K562 (cell line): Measurements from ENCODE around the gene CABP7. TPM values are rescaled to one million over a fixed set of nuclear protein-coding genes. Genes with fewer than 3 reads are reported as not detected.

Experiments used
- ATAC-seq: fragments of 200-7000 bp; cut with Tn5 transposase; 3 replicates; pipeline ENCODE4 v1.9.1; 2020; ENCODE audit warnings: moderate library complexity
- BruUV-seq: library from RNA; stranded (reverse); fragments of 400-500 nt; replicated peaks from 2 replicates; lab custom pipeline; 2021; lab: Mats Ljungman, UMichigan
- CTCF ChIA-PET: fragments of 300-600 bp; formaldehyde crosslinking; extraction: SDS; loops from one replicate; lab custom pipeline; 2021; ENCODE audit warnings: low intra/inter-chr PET ratio; lab: Yijun Ruan, JAX
- POLR2A ChIA-PET: fragments of 300-600, 350-650 bp; sonication (Branson Sonifier 250); formaldehyde crosslinking; extraction: SDS; loops from one replicate; lab custom pipeline; 2021; ENCODE audit warnings: antibody characterized with exemption, inconsistent platforms; lab: Yijun Ruan, JAX
- DNase-seq, 4 experiments: peaks; one replicate each; pipeline versions ENCODE4 v3.0.0 to v3.0.0-alpha.2; 2011 to 2018; ENCODE audit warnings: low spot score in 3 of 4, mixed read lengths in 3 of 4; ENCODE audit errors: extremely low read depth in 1 of 4
- FAIRE-seq: peaks from 2 replicates; lab custom pipeline; 2011; peaks lifted over from hg19 to GRCh38; lab: Jason Lieb, UNC
- H2AFZ ChIP-seq: 2 replicates; pipeline ENCODE4 v1.6.0; 2011; ENCODE audit warnings: low read depth, low read length, control low read depth, inconsistent platforms
- H3K27ac ChIP-seq: fragments of 200-600 bp; 3 replicates; pipeline ENCODE4 v1.8.0; 2011; ENCODE audit warnings: low read depth, mild to moderate bottlenecking, control low read depth, inconsistent platforms, low read length, moderate library complexity, mixed read lengths; ENCODE audit errors: extremely low read depth
- H3K27me3 ChIP-seq, 2 experiments: fragments of 300-600 bp in 1 of 2; 2 replicates in 1 of 2; 3 replicates in 1 of 2; pipeline versions ENCODE4 v1.6.0 to v1.8.0; 2011; ENCODE audit warnings: inconsistent platforms in 2 of 2, low read length in 2 of 2, mild to moderate bottlenecking in 1 of 2, mixed read lengths in 1 of 2, moderate library complexity in 1 of 2; ENCODE audit not compliant: control insufficient read depth in 2 of 2, insufficient read depth in 2 of 2
- H3K36me3 ChIP-seq: fragments of 300-600 bp; 3 replicates; pipeline ENCODE4 v1.8.0; 2011; ENCODE audit warnings: mild to moderate bottlenecking, low read length, inconsistent platforms; ENCODE audit not compliant: control insufficient read depth, insufficient read depth
- H3K4me1 ChIP-seq, 2 experiments: fragments of 200-600 bp in 1 of 2; replicated peaks in 1 of 2; 2 replicates in 1 of 2; 3 replicates in 1 of 2; pipeline versions ENCODE4 v1.5.1 to v1.8.0; 2011; ENCODE audit warnings: inconsistent platforms in 2 of 2, low read length in 2 of 2, mild to moderate bottlenecking in 1 of 2, mixed read lengths in 1 of 2, moderate library complexity in 1 of 2; ENCODE audit not compliant: control insufficient read depth in 2 of 2, insufficient read depth in 2 of 2
- H3K4me2 ChIP-seq: 2 replicates; pipeline ENCODE4 v1.6.1; 2011; ENCODE audit warnings: low read length, control low read depth, inconsistent platforms, mixed read lengths; ENCODE audit not compliant: insufficient read depth
- H3K4me3 ChIP-seq: fragments of 200-600 bp; sonication (generic), shearing (Covaris generic); 2 replicates; pipeline ENCODE4 v1.5.1; 2016; ENCODE audit warnings: control low read depth, inconsistent platforms
- H3K79me2 ChIP-seq: fragments of 200-600 bp; 3 replicates; pipeline ENCODE4 v1.8.0; 2011; ENCODE audit warnings: low read length, inconsistent platforms; ENCODE audit not compliant: control insufficient read depth, insufficient read depth
- H3K9ac ChIP-seq, 2 experiments: 2 replicates each; pipeline versions ENCODE4 v1.6.0 to v1.6.1; 2011; ENCODE audit warnings: low read depth in 2 of 2, low read length in 2 of 2, control low read depth in 1 of 2, inconsistent platforms in 1 of 2, mild to moderate bottlenecking in 1 of 2, mixed read lengths in 1 of 2; ENCODE audit not compliant: insufficient read depth in 1 of 2
- H3K9me1 ChIP-seq: one replicate; pipeline ENCODE4 v1.6.0; 2011; ENCODE audit warnings: inconsistent platforms, mild to moderate bottlenecking, low read length, moderate library complexity; ENCODE audit not compliant: control insufficient read depth, insufficient read depth
- H3K9me3 ChIP-seq: replicated peaks from 2 replicates; pipeline ENCODE4 v1.5.1; 2011; ENCODE audit warnings: low read depth, low read length, inconsistent platforms; ENCODE audit not compliant: control insufficient read depth, insufficient read depth
- H4K20me1 ChIP-seq: replicated peaks from 2 replicates; pipeline ENCODE4 v1.6.1; 2011; ENCODE audit warnings: low read length, inconsistent platforms, mixed read lengths; ENCODE audit not compliant: control insufficient read depth, insufficient read depth
- BCOR ChIP-seq: fragments of 450-650 bp; IDR thresholded peaks from 2 replicates; pipeline ENCODE4 v1.6.1; 2016
- ESRRA ChIP-seq: fragments of 450-650 bp; IDR thresholded peaks from 2 replicates; pipeline ENCODE4 v1.6.1; 2014; ENCODE audit warnings: low read depth, mild to moderate bottlenecking, moderate library complexity, borderline replicate concordance
- KDM1A ChIP-seq, 2 experiments: fragments of 450-650 bp; IDR thresholded peaks; 2 replicates each; pipeline ENCODE4 v1.6.1; 2016; ENCODE audit warnings: mild to moderate bottlenecking in 2 of 2
- RBM25 ChIP-seq: fragments of 200-400 bp; formaldehyde crosslinking; IDR thresholded peaks from 2 replicates; pipeline ENCODE4 v1.6.1; 2018; ENCODE audit warnings: low read length, low read depth, moderate library complexity; ENCODE audit not compliant: severe bottlenecking
- SIN3B ChIP-seq: fragments of 450-650 bp; IDR thresholded peaks from 2 replicates; pipeline ENCODE4 v1.6.1; 2017; ENCODE audit warnings: low read depth, mild to moderate bottlenecking, moderate library complexity
- SMARCA5 ChIP-seq: fragments of 450-650 bp; IDR thresholded peaks from 2 replicates; pipeline ENCODE4 v1.6.1; 2016
- WGBS: fragments of 100-300 bp; shearing (Covaris generic); methylation state at CpG from one replicate; pipeline ENCODE4 v1.1.6; 2016; ENCODE audit warnings: low coverage, mixed read lengths; ENCODE audit not compliant: insufficient coverage; ENCODE audit errors: missing lambda C conversion rate; 5-methylcytosine and 5-hydroxymethylcytosine counted together
- in situ Hi-C: fragments of 300-500 bp; cut with MboI; formaldehyde crosslinking; loops from 4 replicates; pipeline ENCODE4 v1.15.0; 2018; ENCODE audit warnings: inconsistent platforms, mixed read lengths
- intact Hi-C: fragments of 100-400 bp; cut with micrococcal nuclease; formaldehyde crosslinking; loops from 2 replicates; pipeline ENCODE4 v1.14.2; 2022
- polyA plus RNA-seq, 8 experiments: library from polyadenylated mRNA; depleted of rRNA in 4 of 8; stranded (reverse) in 5 of 8; unstranded in 3 of 8; fragments of >200 nt; fragmentation: Nextera tagmentation in 2 of 8; fragmentation: Illumina TruSeq in 1 of 8; extraction: Ambion mirVana in 2 of 8; extraction: Trizol in 1 of 8; gene quantifications; 2 replicates each; pipeline versions ENCODE4 v1.2.1 to v1.2.3, GENCODE V29; 2011 to 2014; ENCODE audit warnings: inconsistent platforms in 1 of 8, missing spikeins in 1 of 8
- total RNA-seq, 7 experiments: library from RNA; depleted of rRNA in 6 of 7; stranded (reverse); fragments of >200 nt in 6 of 7; fragmentation: Illumina TruSeq in 2 of 7; extraction: Trizol in 2 of 7; gene quantifications; 2 replicates each; pipeline versions ENCODE4 v1.2.1 to v1.2.3, GENCODE V29; 2011 to 2021; ENCODE audit warnings: low replicate concordance in 1 of 7

Gene CABP7
- total and polyA plus RNA-seq, 9 of the 15 experiments (the other 6 are each of a cell fraction or from before 2014, with no cell fraction given): not detected

DNA sequence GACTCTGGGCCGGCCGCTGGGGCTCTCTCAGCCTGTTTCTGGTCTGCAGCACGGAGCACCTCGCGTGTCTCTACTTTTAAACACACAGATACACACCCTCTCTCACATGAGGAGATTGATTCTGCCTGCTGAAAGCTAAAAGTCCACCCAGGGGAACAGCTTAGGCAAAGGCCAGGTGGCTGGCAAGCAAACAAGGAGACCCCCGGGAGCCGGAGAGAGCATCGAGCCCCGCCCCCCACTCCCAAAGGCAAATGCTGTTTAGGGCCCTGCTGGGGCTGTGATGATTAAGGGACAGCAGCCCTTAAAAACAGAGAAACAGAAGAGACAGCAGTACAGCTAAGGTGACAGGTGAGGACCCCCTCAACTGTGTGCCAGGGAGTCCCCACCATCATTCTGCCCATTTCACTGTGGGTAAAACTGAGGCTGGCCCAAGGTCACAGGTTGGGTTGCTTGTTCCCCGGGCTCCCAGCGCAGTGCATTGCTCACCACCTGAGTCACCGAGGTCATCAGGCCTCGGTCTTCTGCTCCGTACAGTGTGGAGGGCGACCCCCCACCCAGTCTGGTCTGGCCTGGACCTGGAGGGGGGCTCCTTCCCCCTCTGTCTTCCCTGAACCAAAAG lies 6.8 kb downstream of the CABP7 start:
- Histone ChIP-seq H3K79me2 (no peaks in the 10 kb centered on the region), H3K9me3 (no peaks in the 10 kb centered on the region), H3K4me3 (no peak overlapping the region), H3K4me1 (peaks cover 14 to 39% of the 10 kb centered on the region in 2 experiments; a peak in 4 of 5 replicates), H3K27me3 (no peaks in the 10 kb centered on the region; a peak in 1 of 5 replicates), H3K36me3 (no peaks in the 10 kb centered on the region), H3K4me2 (peak overlapping the region; percentile 37; the same call in 1 of the 2 replicates), H2AFZ (peak overlapping the region; percentile 70), H4K20me1 (no peaks in the 10 kb centered on the region), H3K9me1 (peaks cover 4% of the 10 kb centered on the region), H3K9ac (peak overlapping the region; percentile 30 to 78; a peak in 2 of 4 replicates), H3K27ac (no peak overlapping the region)
- TF ChIP-seq SIN3B (no peak), KDM1A (IDR thresholded peaks at IDR 0.05) (0 out of 4 replicates have a peak, but pooled peaks of 1 of the 2 experiments have one; percentile 12), BCOR (peak; percentile 82), ESRRA (peak; percentile 100), RBM25 (peak; percentile 83), SMARCA5 (peak; percentile 75)
- ChIA-PET POLR2A (no interaction called here), CTCF (interaction anchor here (0.9 to 2.3 kb wide), 3 partner anchors 37 to 362 kb away, joined by 3 to 14 read pairs (median 3); no protein-coding TSS in a partner anchor)
- ATAC-seq (peak; percentile 23; the same call in 2 of the 3 replicates), FAIRE-seq (no peak), DNase-seq (no peak)
- intact Hi-C loops (loop anchor here (5.0 kb wide), 1 partner anchor 281 kb away; no protein-coding TSS in a partner anchor), in situ Hi-C loops (no loop called here)
- 39% methylated on average over 10 of the region's 15 CpGs for WGBS
- no TSS peak for BruUV-seq
